Dendritic cell treated with granulocyte-macrophage colony-stimulating factor and Interleukin-4, amounts not matched to agents 40 ng/mL and 50 ng/mL, for 4 days (primary cell): Measurements from ENCODE around the gene GPR4.
A peak's percentile ranks its signal among the peaks of the same experiment; 100 is the strongest.

ENCODE experiments used
- H3K27ac Mint-ChIP-seq: one replicate; pipeline ENCODE4 v1.8.0; 2022; ENCODE audit warnings: mild to moderate bottlenecking, mixed read lengths
- H3K27me3 Mint-ChIP-seq: one replicate; pipeline ENCODE4 v1.8.0; 2022; ENCODE audit warnings: mild to moderate bottlenecking, mixed read lengths
- H3K36me3 Mint-ChIP-seq: one replicate; pipeline ENCODE4 v1.8.0; 2022; ENCODE audit warnings: low read depth, mixed read lengths
- H3K4me1 Mint-ChIP-seq: one replicate; pipeline ENCODE4 v1.8.0; 2022; ENCODE audit warnings: low read depth, mixed read lengths
- H3K4me3 Mint-ChIP-seq: one replicate; pipeline ENCODE4 v1.8.0; 2022; ENCODE audit warnings: mild to moderate bottlenecking, moderate library complexity, mixed read lengths
- H3K9me3 Mint-ChIP-seq: one replicate; pipeline ENCODE4 v1.8.0; 2022; ENCODE audit warnings: mixed read lengths
- intact Hi-C: fragments of 100-400 bp; cut with micrococcal nuclease; formaldehyde crosslinking; loops from one replicate; pipeline ENCODE4 v1.15.0; 2022

The GPR4 gene

DNA sequence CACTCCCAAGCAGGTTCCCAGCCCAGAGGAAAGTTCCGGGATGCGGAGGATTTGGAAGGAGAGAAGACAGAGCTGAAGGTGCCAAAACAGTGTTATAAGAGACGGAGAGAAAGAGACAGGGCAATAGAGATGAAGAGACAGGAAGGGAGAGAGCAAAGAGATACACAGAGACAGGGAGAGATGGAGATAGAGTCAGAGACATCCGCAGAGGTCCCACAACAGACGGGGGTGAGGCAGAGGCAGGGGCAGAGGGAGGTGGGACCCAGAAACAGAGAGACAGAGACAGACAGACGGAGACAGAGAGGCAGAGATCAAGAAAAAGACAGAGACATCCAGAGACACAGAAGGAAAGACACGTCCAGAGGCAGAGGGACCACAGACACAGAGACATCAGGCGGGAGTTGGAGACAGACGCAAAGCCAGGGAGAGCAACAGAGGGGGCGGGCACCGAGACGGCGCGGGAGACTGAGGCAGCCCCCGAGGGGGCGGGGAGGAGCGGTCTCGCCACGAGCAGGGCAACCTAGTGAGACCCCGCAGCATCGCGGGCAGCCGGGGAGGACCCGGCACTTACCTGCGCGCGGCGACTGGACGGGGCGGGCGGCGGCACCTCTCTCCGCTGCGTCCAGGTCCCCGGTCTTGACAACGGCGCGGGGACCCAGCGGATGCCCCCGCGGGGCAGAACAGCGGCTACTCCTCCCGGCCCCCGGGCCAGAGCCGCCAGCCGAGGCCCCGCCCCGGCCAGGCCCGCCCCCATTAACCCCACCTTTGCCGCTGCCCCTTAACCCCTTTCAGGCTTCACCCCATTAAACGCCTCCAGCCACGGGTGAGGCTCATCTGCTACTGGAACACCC, at the start of gene GPR4:
GPR4 (minus strand) TSS at position 689 of the 851 bp plus-strand sequence. CDS start 10,346 bp downstream, outside the sequence.
- Mint-ChIP-seq H3K4me1 (peaks cover 43% of the 10 kb centered on the region), H3K27me3 (peaks cover 73% of the 10 kb centered on the region), H3K36me3 (no peaks in the 10 kb centered on the region), H3K27ac (no peak within 1 kb of the TSS), H3K4me3 (no peak within 1 kb of the TSS), H3K9me3 (no peaks in the 10 kb centered on the region)
- intact Hi-C loops: no loop called here

DNA sequence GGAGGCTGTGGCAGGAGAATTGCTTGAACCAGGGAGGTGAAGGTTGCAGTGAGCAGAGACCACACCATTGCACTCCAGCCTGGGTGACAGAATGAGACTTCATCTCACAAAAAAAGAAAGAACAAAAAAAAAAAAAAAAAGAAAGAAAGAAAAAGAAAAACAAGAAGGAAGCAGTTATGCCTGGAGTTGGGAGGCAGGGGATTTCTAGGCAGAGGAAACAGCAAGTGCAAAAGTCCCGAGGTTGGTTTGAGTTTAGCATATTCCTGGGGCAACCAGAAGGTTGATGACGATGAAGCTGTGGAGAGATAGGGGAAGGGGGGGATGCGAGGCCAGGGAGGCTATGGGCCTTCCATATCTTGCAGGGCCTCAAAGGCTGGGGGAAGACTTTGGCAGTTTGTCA, 48.7 kb upstream of the GPR4 start:
- no peaks in the 10 kb centered on the region for H3K9me3 Mint-ChIP-seq
- intact Hi-C loops: no loop called here
- H3K27ac Mint-ChIP-seq: no peak overlapping the region

DNA sequence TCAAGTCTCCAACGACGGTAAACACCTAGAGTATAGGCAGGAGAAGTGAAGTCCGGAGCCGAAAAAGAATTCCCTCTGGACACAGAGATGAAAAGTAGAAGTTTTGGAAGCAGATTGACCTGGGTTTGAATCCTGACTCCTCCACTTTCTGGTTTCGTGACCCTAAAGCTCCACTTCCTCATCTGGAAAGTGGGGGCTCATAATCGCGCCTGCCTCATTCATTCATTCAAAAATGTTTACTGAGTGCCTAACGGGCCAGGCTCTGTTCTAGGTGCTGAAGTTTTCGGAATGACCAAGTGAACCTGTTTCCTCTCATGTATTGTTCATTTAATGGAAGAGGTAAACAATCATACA, 44.3 kb upstream of the GPR4 start:
- peaks cover 54% of the 10 kb centered on the region for H3K27me3 Mint-ChIP-seq

More for the DNA sequence above, 48.7 kb upstream of the GPR4 start:
- H3K27me3 Mint-ChIP-seq: peaks cover 38% of the 10 kb centered on the region
- no peaks in the 10 kb centered on the region for H3K36me3 Mint-ChIP-seq
- H3K4me1 Mint-ChIP-seq: peaks cover 9% of the 10 kb centered on the region
- H3K4me3 Mint-ChIP-seq: no peak overlapping the region

DNA sequence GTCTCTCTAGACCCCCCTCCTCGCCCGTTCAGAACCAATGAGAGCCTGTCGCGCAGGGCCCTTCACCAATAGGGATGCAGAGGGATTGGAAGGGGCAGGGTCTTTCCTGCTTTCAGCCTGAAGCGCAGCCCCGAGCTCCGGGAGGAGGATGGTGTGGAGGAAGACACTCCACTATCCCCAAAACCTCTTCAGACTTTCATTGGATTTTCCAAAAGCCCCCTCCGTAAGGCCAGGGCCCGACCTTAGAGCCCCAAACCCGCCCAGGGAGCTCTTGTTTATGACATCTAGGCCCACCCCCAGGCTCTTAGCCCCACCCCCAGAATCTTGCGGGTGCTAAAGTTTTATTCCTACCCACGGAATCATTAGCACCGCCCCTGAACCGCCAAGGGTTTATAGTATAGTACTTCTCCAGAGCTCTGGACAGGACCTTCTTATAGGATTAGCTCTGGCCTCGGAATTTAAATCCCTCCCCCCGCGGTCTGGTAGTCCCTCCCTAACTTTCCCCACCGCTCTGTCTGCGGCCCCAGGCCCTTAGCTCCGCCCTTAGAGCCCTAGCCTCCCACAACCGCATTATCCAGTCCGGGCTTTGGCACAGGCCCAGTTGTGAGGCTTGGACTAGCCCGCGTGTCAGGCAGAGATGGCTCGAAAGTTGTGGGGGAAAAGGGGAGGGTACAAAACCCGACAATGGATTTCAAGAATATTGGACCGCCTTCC, 43.8 kb upstream of the GPR4 start:
- peaks cover 46% of the 10 kb centered on the region for H3K4me1 Mint-ChIP-seq
- peaks cover 52% of the 10 kb centered on the region for H3K27me3 Mint-ChIP-seq
- H3K36me3 Mint-ChIP-seq: no peaks in the 10 kb centered on the region
- peak overlapping the region; percentile 60 for H3K4me3 Mint-ChIP-seq
- intact Hi-C loops: loop anchor here (10.0 kb wide), 2 partner anchors 121 to 151 kb away; partner anchors contain the start of genes PPM1N and RTN2
- no peaks in the 10 kb centered on the region for H3K9me3 Mint-ChIP-seq
- H3K27ac Mint-ChIP-seq: no peak overlapping the region

More for the DNA sequence above, 44.3 kb upstream of the GPR4 start:
- H3K4me3 Mint-ChIP-seq: peak overlapping the region; percentile 60
- no peak overlapping the region for H3K27ac Mint-ChIP-seq
- H3K4me1 Mint-ChIP-seq: peaks cover 40% of the 10 kb centered on the region
- intact Hi-C loops: loop anchor here (10.0 kb wide), 2 partner anchors 122 to 152 kb away; partner anchors contain the start of genes PPM1N and RTN2
- no peaks in the 10 kb centered on the region for H3K9me3 Mint-ChIP-seq
- H3K36me3 Mint-ChIP-seq: no peaks in the 10 kb centered on the region

DNA sequence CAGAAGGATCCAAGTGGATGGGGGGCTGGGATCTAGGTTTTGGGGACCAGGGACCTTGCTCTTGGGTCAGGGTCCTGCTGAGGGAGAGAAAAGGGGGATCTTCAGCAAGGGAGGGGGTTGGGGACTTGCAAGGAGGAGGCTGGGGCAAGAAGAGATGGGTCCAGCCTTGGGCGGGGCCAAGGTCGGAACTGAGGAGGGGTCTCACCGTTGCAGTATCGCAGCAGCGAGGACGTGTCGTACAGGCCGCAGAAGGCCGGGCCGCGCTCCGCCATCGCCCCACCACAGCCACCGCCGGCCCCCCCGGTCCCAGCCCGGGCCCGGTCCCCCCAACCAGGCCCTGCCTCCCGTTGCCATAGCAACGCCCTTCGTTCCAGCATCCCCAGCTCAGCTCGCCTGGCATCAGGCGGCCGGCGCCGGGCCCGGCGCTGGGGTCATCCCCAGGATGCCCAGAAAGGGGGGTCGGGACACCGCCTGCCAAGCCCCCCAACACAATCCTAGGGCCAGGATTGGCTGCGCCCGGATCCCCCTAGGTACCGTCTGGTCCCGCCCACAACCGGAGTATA, 43.1 kb upstream of the GPR4 start:
- intact Hi-C loops: loop anchor here (10.0 kb wide), 2 partner anchors 120 to 150 kb away; partner anchors contain the start of genes PPM1N and RTN2
- H3K36me3 Mint-ChIP-seq: no peaks in the 10 kb centered on the region
- H3K4me3 Mint-ChIP-seq: peak overlapping the region; percentile 60
- peaks cover 52% of the 10 kb centered on the region for H3K4me1 Mint-ChIP-seq
- H3K27me3 Mint-ChIP-seq: peaks cover 49% of the 10 kb centered on the region
- H3K27ac Mint-ChIP-seq: peak overlapping the region; percentile 15
- H3K9me3 Mint-ChIP-seq: no peaks in the 10 kb centered on the region

DNA sequence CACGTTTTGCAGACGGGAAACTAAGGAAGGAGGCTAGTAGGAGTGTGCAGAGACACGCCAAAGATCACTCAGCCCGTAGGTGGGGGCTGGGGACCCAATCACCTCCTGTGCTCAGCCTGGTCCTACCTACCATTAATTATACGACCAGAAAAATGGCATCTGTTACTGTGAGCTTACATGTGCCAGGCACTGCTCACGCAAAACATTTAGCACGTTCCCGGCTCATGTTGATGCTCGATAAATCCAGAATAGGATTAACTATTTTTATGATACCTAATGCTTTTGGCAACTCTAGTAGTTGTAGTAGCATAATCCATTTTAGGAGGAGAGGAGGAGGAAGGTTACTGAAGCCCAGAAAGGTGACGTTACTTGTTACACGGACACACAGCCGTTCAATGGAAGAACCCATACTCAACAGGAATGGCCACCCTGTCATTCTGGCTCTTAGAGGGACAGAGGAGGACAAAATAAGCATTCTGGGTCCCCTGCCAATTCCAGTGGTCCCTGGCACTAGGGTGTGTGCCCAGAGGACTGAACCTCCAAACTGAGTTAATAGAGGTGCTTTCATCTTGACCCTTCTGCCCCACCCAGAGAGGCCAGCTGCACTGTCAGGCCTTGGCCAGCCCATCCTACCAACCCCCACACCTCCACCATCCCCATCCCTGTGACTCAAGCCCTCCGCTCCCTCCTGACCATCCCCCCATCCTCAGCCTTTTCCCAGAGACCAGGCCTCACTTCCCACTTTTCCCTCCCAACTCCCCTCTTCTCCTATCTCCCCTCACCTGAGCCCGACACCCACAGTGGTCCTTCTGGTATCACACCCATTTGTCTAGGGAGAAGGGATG, 42.1 kb upstream of the GPR4 start:
- Mint-ChIP-seq H3K4me1 (peaks cover 57% of the 10 kb centered on the region), H3K4me3 (no peak overlapping the region), H3K27ac (peak overlapping the region; percentile 15), H3K9me3 (no peaks in the 10 kb centered on the region), H3K36me3 (peaks cover 2% of the 10 kb centered on the region), H3K27me3 (peaks cover 47% of the 10 kb centered on the region)
- intact Hi-C loops: loop anchor here (10.0 kb wide), 2 partner anchors 119 to 149 kb away; partner anchors contain the start of genes PPM1N and RTN2

DNA sequence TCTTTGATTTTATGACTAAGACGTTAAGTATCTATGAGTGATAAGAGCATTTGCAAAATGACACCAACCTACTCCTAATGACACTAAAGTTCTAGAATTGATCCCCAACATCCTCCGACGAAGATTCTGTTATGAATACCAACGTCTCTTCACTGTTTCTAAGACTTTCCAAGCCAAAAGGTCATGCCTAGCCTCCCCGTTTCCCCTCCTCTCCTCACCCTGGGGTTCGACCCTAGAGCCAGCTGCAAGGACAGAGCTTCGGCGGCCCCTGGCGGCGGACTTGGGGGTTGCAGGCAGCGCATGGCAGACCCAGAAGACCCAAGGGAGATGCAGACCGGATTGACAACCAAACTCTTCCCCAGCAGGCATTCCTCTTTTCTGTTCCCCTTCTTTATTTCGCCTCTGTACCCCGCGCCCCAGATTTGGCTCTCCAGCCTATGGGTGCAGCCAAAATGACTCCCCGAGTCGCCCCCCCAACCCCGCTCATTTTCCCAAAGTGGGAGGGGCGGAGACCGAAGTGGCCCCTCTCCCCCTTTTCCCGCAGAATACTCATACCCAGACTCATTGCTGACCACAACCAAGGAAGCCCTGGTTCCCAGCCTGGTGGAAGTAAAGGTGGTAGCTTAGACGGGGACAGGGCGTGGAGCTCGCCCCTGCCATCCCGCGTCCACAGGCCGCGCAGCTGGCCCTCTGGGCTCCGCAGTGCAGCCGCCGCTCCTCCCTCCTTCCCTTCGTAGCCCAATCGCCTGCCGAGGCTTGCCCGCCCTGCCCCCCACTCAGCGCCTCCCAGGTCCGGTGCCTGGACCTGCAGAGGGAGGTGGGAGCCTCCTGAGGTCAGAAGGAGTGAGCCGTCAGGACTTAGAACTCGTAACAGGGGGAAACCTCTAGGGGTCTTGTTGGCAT, 41.3 kb upstream of the GPR4 start:
- H3K4me3 Mint-ChIP-seq: peak overlapping the region; percentile 34
- H3K27me3 Mint-ChIP-seq: peaks cover 47% of the 10 kb centered on the region
- intact Hi-C loops: loop anchor here (10.0 kb wide), 2 partner anchors 118 to 148 kb away; partner anchors contain the start of genes PPM1N and RTN2
- peaks cover 65% of the 10 kb centered on the region for H3K4me1 Mint-ChIP-seq
- H3K9me3 Mint-ChIP-seq: no peaks in the 10 kb centered on the region
- peak overlapping the region; percentile 76 for H3K27ac Mint-ChIP-seq
- H3K36me3 Mint-ChIP-seq: peaks cover 8% of the 10 kb centered on the region

DNA sequence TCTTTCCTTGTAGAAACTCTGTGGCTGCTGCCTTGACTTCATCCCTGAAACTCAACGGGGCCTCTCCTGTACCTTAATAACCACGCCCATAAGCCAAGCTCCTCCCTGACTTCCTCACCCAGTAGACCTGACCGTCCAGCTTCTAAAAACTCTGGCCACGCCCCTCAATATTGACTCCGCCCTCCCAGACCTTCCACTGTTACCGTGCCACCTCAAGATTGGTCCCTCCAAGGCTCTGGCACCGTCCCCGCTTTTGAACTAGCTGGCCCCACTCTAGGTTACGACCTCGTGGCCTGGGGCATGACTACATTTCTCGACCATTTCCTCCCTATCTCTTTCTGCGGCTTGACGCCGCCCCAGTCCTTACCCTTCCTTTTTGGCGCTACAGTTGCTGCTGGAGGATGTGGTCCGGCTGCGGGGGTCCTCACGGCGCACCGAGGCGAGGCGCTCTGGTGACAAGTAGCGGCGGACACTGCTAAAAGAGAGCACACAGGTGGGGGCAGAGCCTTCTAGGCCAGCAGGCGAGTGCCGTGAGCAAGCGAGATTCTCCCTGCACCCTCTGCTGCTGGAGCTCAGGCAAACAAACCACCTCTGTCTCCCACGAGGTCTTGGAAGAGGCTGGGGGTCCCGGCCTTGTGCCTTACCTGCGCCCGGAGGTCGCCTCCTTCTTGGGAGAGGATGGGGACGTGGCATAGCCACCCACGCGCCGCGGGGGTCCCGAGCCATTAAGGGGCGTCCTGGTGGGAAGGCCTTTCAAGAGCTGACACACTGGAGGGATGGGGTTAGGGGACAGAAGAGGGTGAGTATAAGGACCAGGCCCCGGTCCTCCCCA, 39.5 kb upstream of the GPR4 start:
- Mint-ChIP-seq H3K4me3 (peak overlapping the region; percentile 67), H3K27ac (peak overlapping the region; percentile 76), H3K27me3 (peaks cover 35% of the 10 kb centered on the region), H3K9me3 (no peaks in the 10 kb centered on the region), H3K36me3 (peaks cover 9% of the 10 kb centered on the region), H3K4me1 (peaks cover 67% of the 10 kb centered on the region)
- intact Hi-C loops: loop anchor here (1.0 to 10.0 kb wide), 3 partner anchors 34 to 147 kb away; partner anchors contain the start of genes PPM1N and RTN2

DNA sequence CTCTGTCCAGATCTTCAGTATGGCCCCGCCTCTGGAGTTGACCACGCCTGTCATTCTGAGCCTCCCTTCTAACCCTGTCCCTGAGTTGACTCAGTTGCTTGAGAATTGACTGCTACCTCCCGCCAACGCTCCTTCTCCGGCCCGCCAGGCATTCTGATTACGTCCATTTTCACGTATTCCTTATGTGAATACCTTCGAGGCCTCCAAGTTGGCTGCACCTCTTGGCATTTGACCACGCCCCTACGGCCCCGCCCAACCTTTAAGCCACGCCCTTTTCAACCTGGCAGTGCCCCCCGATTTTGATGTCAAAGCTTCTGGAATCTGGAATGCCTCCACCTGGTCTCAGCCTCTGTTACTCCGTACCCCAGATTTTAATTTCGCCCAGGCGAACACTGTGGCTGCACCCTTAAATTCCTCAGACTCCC, 38.8 kb upstream of the GPR4 start:
- H3K9me3 Mint-ChIP-seq: no peaks in the 10 kb centered on the region
- intact Hi-C loops: loop anchor here (10.0 kb wide), 2 partner anchors 116 to 146 kb away; partner anchors contain the start of genes PPM1N and RTN2
- peaks cover 29% of the 10 kb centered on the region for H3K27me3 Mint-ChIP-seq
- H3K36me3 Mint-ChIP-seq: peaks cover 13% of the 10 kb centered on the region
- peak overlapping the region; percentile 76 for H3K27ac Mint-ChIP-seq
- H3K4me1 Mint-ChIP-seq: peaks cover 61% of the 10 kb centered on the region
- H3K4me3 Mint-ChIP-seq: peak overlapping the region; percentile 67

DNA sequence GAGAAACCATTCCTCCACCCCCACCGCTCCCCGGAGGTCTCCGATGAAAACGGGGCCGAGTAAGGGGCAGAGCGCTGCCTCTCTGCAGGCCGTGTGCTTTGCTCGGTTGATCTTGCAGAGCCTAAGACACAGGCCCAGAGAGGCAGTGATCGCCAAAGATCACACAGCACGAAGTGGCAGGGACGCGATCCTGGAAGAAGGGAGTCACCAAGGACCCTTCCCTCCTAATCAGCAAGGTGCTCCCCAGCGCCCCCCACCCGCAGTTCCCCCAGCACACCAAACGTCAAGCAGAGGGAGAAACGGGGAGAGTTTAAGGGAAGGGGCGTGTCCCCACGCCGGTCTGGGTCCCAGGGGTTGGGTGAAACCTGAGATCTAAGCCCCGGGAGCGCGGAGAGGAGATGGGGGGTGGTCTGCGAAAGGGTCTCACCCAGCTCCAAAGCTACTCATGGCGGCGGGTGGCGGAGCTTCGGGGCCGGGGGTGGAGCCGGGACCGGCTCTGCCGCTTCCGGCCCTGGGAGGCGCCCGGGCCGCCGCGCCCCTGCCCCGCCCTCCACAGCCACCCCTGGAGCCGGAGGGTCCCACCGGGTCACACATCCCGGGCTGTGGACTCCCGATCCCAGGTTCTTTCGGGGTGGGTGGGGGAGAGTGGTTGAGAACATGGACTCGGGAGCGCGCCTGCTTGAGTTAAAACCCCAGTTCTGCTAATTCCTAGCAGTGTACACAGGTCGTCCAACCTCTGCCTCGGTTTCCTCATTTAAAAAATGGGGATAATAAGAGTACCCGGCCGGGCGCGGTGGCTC, 37.1 kb upstream of the GPR4 start, which contains the start of gene EML2:
EML2 (minus strand) TSS at position 468 of the 800 bp plus-strand sequence; CDS start at position 447, 21 bp downstream.
- peaks cover 54% of the 10 kb centered on the region for H3K4me1 Mint-ChIP-seq

More for the DNA sequence above, 37.1 kb upstream of the GPR4 start, which contains the start of gene EML2:
- peak within 1 kb of the TSS; percentile 91 for H3K27ac Mint-ChIP-seq
- intact Hi-C loops: no loop called here
- H3K4me3 Mint-ChIP-seq: peak within 1 kb of the TSS; percentile 89
- no peaks in the 10 kb centered on the region for H3K9me3 Mint-ChIP-seq
- H3K27me3 Mint-ChIP-seq: peaks cover 12% of the 10 kb centered on the region
- H3K36me3 Mint-ChIP-seq: peaks cover 15% of the 10 kb centered on the region
